Astrocyte (in vitro differentiated cells and primary cell): ENCODE results near the gene SNED1. TPM values are rescaled to one million over a fixed set of nuclear protein-coding genes. Genes with fewer than 3 reads are reported as not detected.

Experiments
- DNase-seq: peaks from one replicate; pipeline ENCODE4 v3.0.0-alpha.2; 2010; ENCODE audit warnings: low read depth
- FAIRE-seq: peaks from 2 replicates; lab custom pipeline; 2011; peaks lifted over from hg19 to GRCh38; lab: Jason Lieb, UNC
- H2AFZ ChIP-seq: 2 replicates; pipeline ENCODE4 v1.6.0; 2012; ENCODE audit warnings: low read depth, low read length, inconsistent platforms
- H3K27ac ChIP-seq: 2 replicates; pipeline ENCODE4 v1.5.1; 2011; ENCODE audit warnings: low read depth, low read length, inconsistent platforms
- H3K27me3 ChIP-seq: 2 replicates; pipeline ENCODE4 v1.6.0; 2011; ENCODE audit warnings: low read length, inconsistent platforms; ENCODE audit not compliant: insufficient read depth
- H3K36me3 ChIP-seq: 2 replicates; pipeline ENCODE4 v1.5.1; 2011; ENCODE audit warnings: low read length, inconsistent platforms; ENCODE audit not compliant: insufficient read depth
- H3K4me1 ChIP-seq: 2 replicates; pipeline ENCODE4 v1.5.1; 2011; ENCODE audit warnings: low read length, inconsistent platforms; ENCODE audit not compliant: insufficient read depth
- H3K4me2 ChIP-seq: 2 replicates; pipeline ENCODE4 v1.6.0; 2012; ENCODE audit warnings: low read length, inconsistent platforms
- H3K4me3 ChIP-seq: 2 replicates; pipeline ENCODE4 v1.5.1; 2011; ENCODE audit warnings: low read depth, mild to moderate bottlenecking, low read length, inconsistent platforms; ENCODE audit not compliant: insufficient read depth
- H3K79me2 ChIP-seq: 2 replicates; pipeline ENCODE4 v1.6.0; 2012; ENCODE audit warnings: mild to moderate bottlenecking, low read length, inconsistent platforms; ENCODE audit not compliant: insufficient read depth
- H3K9ac ChIP-seq: 2 replicates; pipeline ENCODE4 v1.6.0; 2012; ENCODE audit warnings: mild to moderate bottlenecking, low read length, inconsistent platforms
- H3K9me3 ChIP-seq: 2 replicates; pipeline ENCODE4 v1.5.1; 2012; ENCODE audit warnings: low read depth, mild to moderate bottlenecking, low read length, inconsistent platforms; ENCODE audit not compliant: insufficient read depth
- H4K20me1 ChIP-seq: 2 replicates; pipeline ENCODE4 v1.6.0; 2012; ENCODE audit warnings: low read length, inconsistent platforms; ENCODE audit not compliant: insufficient read depth
- H3K27ac Mint-ChIP-seq: one replicate; pipeline ENCODE4 v1.8.0; 2021; ENCODE audit warnings: mild to moderate bottlenecking, mixed read lengths; ENCODE audit not compliant: unreplicated experiment
- H3K27me3 Mint-ChIP-seq: one replicate; pipeline ENCODE4 v1.8.0; 2021; ENCODE audit warnings: low read depth, mixed read lengths; ENCODE audit not compliant: unreplicated experiment
- H3K36me3 Mint-ChIP-seq: one replicate; pipeline ENCODE4 v1.8.0; 2021; ENCODE audit warnings: low read depth, mixed read lengths; ENCODE audit not compliant: unreplicated experiment
- H3K4me1 Mint-ChIP-seq: one replicate; pipeline ENCODE4 v1.8.0; 2021; ENCODE audit warnings: low read depth, mixed read lengths; ENCODE audit not compliant: unreplicated experiment
- H3K4me3 Mint-ChIP-seq: one replicate; pipeline ENCODE4 v1.8.0; 2021; ENCODE audit warnings: mild to moderate bottlenecking, moderate library complexity, mixed read lengths; ENCODE audit not compliant: unreplicated experiment
- H3K9me3 Mint-ChIP-seq: one replicate; pipeline ENCODE4 v1.8.0; 2021; ENCODE audit warnings: mild to moderate bottlenecking, mixed read lengths; ENCODE audit not compliant: unreplicated experiment
- CTCF ChIP-seq: IDR thresholded peaks from 2 replicates; pipeline ENCODE4 v1.5.1; 2011; ENCODE audit warnings: low read depth, mild to moderate bottlenecking, inconsistent platforms, low read length, moderate library complexity; ENCODE audit not compliant: insufficient read depth
- EZH2 ChIP-seq: IDR thresholded peaks from 2 replicates; pipeline ENCODE4 v1.6.1; 2012; ENCODE audit warnings: mild to moderate bottlenecking, low read length, inconsistent platforms; ENCODE audit not compliant: insufficient read depth
- total RNA-seq: library from RNA; stranded (reverse); gene quantifications from 2 replicates; pipeline ENCODE4 v1.2.1, GENCODE V29; 2021

The SNED1 gene
- total RNA-seq, 1 donor from 2014 or later = 0.23 TPM

- Histone ChIP-seq H3K4me3 (no peak overlapping the region), H3K4me1 (peaks cover 3% of the 10 kb centered on the region), H3K36me3 (no peaks in the 10 kb centered on the region), H3K27me3 (peaks cover 17% of the 10 kb centered on the region), H4K20me1 (no peaks in the 10 kb centered on the region), H3K79me2 (no peaks in the 10 kb centered on the region), H3K4me2 (no peak overlapping the region), H2AFZ (no peak overlapping the region), H3K27ac (no peak overlapping the region), H3K9me3 (no peaks in the 10 kb centered on the region), H3K9ac (no peak overlapping the region)
- Mint-ChIP-seq H3K4me3 (no peak overlapping the region), H3K9me3 (no peaks in the 10 kb centered on the region), H3K27me3 (peaks cover 19% of the 10 kb centered on the region), H3K4me1 (peaks cover 5% of the 10 kb centered on the region), H3K27ac (no peak overlapping the region), H3K36me3 (no peaks in the 10 kb centered on the region)
- TF ChIP-seq CTCF (no peak), EZH2 (no peak)
- FAIRE-seq = no peak
- no peak for DNase-seq
These were observed 42.1 kb upstream of the SNED1 start for GRCh38 chr2:240956171-240956934.

- Mint-ChIP-seq H3K27me3 (peaks cover 19% of the 10 kb centered on the region), H3K27ac (no peak overlapping the region), H3K4me1 (peaks cover 5% of the 10 kb centered on the region), H3K36me3 (no peaks in the 10 kb centered on the region), H3K4me3 (no peak overlapping the region), H3K9me3 (no peaks in the 10 kb centered on the region)
- Histone ChIP-seq H3K27me3 (peaks cover 17% of the 10 kb centered on the region), H2AFZ (no peak overlapping the region), H3K36me3 (no peaks in the 10 kb centered on the region), H3K27ac (no peak overlapping the region), H4K20me1 (no peaks in the 10 kb centered on the region), H3K79me2 (no peaks in the 10 kb centered on the region), H3K4me2 (no peak overlapping the region), H3K4me1 (peaks cover 3% of the 10 kb centered on the region), H3K9me3 (no peaks in the 10 kb centered on the region), H3K4me3 (no peak overlapping the region), H3K9ac (no peak overlapping the region)
- no peak for FAIRE-seq
- DNase-seq = no peak
- TF ChIP-seq CTCF (no peak), EZH2 (no peak)
These were observed 41.3 kb upstream of the SNED1 start for GRCh38 chr2:240956935-240957655.
